GM12892 (cell line): ENCODE data around the gene MON2.

Experiments
- POLR2A ChIP-seq: IDR thresholded peaks from 2 replicates; pipeline ENCODE4 v1.6.1; 2011; ENCODE audit warnings: low read depth, low read length, control low read depth
- POLR2AphosphoS5 ChIP-seq: IDR thresholded peaks from 2 replicates; pipeline ENCODE4 v1.6.1; 2011; ENCODE audit warnings: low read depth, low read length, control low read depth
- TAF1 ChIP-seq: IDR thresholded peaks from 2 replicates; pipeline ENCODE4 v1.6.1; 2011; ENCODE audit warnings: low read depth, mild to moderate bottlenecking, control low read depth, low read length, borderline replicate concordance

DNA sequence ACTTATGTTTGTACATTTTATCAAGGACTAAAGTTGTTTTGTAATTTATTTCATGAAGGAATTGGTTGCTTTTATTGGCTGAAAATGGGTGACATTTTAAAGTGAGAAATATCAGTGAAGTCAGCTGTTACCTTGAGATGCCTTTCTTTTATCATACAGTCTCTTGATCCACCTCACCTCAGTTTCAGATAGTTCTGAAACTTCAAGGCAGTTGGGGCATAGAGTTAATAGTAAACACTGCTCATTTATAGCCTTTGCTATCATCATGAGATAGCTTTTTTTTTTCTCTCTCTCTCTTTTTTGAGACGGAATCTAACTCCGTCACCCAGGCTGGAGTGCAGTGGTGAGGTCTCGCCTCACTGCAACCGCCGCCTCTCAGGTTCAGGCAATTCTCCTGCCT, 76.7 kb downstream of the MON2 start:
- TF ChIP-seq POLR2AphosphoS5 (no peak), POLR2A (no peak), TAF1 (no peak)
